HG03342 (cell line): ENCODE data around the gene AP1S2.

ENCODE experiments used
- ATAC-seq: cut with Tn5 transposase; IDR thresholded peaks from one replicate; pipeline ENCODE4 v1.9.1; 2021; ENCODE audit warnings: mild to moderate bottlenecking, moderate library complexity; ENCODE audit not compliant: unreplicated experiment

AP1S2 gene

DNA sequence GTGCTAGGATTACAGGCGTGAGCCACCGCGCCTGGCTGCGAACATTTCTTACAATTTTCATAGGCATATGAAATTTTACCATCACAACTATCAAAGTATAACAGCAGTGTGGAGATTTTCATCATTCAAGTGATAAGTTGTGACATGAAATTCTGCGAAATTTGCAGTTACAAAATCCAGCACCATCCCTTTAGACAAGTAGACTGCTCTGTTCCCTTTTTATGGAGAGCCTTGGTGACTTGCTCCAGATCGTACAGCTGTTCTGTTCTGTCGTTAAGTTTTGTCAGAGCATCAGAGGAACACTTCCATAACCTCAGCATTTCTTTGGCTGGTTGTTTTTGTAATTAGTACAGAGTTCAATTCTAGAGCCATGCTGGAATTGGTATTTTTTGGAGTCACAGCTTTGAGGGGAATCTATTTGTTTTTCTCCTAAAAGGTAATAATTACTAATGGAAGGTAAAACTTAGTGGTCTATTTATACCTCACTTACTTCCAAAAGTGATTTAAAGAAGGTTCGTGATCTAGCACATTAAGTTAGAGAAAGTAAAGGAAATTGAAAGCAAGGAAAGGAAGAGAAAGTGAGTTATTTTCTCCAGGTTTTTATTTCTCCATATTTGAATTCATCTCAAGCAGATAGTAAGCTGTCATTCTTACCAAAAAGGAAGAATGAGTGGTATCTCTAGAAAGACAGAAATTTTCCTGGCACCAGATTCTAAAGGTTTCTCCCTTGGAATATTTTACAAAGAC is 42.2 kb downstream of the AP1S2 start:
- no peak for ATAC-seq

DNA sequence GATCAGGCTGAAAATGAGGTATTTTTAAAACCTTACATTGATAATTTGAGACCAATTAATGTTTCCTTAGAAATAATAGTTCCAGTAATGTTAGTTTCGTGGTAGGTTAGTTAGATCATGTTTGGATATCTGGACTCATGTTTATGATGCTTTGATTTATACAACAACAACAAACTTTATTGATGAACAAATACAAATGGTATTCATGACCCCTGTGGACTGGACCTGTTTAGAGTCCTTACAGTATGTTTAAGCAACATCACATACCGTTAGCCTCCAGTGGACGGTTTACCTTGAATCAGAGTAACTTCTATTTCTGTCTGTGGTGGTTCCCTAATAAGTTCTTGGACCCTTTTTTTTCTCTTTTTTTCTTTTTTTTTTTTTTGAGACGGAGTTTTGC is 46.4 kb downstream of the AP1S2 start:
- no peak for ATAC-seq

DNA sequence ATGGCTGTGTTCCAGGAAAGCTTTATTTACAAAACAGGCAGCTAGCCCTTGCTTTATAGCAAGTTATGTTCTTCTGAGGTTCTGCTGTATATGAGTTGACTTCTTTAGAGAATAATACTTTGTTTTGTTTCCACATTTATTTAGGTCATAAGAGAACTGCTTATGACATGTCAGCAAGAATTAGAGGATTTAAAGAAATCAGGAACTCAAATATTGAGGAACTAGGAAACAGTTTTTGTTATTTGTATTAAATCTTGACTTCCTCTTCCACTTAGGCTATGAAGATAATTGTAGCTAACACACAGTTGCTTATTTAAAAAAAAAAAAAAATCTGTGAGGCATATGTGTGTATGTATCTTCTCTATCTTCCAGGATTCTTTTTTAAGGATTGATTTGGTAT is 50.0 kb downstream of the AP1S2 start:
- ATAC-seq: no peak

DNA sequence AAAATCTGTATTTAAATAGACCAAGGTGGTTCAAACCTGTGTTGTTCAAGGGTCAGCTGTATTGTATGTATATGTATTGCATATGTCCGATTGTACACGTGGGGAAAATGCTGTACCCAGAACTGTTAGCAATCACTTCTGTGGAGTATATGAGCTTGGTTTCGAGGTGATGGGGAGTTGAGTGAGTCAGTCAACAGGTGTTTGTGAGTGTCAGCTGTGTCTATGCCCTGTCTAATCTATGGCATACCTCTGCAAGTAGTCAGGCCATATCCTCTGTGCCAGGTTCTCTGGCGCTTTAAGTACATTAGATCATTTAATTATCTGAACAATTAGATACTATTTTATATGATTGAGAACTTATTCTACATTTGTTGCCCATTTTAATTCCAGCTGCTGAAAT is 56.9 kb downstream of the AP1S2 start:
- no peak for ATAC-seq

DNA sequence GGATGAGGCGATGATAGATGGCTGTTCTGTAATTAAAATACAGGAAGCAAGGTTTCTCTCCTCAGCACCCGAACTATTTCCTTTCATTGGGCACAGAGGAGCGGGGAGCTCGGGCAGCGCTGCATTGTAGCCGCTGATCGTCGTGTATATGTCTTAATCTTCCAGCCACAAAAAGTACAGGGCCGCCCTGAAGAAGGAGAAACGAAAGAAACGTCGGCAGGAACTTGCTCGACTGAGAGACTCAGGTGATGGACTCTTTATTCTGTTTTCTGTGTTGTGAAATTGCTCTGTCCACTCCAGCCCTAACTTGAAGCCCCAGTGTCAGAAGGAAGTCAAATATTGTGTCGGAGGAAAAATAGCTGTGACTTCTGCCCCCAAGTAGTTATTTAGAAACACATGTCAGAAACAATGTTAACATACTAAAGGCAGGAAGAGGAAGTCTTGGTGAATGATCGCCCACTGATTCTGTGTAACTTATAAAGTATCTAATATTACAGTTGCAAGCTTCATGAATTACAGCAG is 63.8 kb downstream of the AP1S2 start:
- peak; percentile 32 for ATAC-seq

DNA sequence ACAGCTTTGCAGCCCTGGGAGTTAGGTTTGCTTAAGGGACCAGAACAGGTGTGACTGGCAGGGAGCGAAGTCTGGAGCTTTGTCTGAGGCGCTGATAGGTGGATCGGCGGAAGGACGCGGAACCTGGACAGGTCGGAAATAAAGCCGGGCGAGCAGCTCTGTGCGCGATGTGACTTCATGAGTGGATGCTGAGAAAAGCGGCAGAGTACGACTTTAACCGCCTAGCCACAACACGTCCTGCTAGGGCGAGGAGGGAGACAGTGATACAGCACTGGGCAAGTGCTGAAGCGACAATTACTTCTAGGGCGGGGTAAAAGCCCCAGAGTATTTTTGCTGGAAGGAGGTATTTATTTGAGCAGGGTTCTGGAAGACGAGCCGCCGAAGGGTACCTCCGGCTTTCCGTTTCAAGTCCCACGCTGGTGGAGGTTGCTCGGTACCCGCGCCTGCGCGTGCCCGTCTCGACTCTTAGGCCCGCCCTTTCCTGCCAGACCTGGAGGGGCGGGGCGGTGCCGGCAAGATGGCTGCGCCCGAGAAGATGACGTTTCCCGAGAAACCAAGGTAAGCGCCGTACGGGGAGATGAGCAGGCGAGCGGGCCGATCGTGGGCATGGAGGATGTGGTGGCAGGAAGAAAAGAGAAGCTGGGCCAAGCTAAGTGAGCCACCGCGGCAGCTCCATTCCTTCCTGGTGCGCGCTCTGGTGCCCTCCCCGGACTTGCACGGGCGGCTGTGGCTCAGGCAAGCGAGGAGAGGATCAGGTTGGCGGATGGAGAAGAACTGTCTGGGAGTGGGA is 64.4 kb downstream of the AP1S2 start, which contains the start of gene ZRSR2:
Gene ZRSR2 (plus strand): TSS at position 506 of the 790 bp plus-strand sequence. CDS start 12 bp downstream, at position 518.
- peak; percentile 87 for ATAC-seq

DNA sequence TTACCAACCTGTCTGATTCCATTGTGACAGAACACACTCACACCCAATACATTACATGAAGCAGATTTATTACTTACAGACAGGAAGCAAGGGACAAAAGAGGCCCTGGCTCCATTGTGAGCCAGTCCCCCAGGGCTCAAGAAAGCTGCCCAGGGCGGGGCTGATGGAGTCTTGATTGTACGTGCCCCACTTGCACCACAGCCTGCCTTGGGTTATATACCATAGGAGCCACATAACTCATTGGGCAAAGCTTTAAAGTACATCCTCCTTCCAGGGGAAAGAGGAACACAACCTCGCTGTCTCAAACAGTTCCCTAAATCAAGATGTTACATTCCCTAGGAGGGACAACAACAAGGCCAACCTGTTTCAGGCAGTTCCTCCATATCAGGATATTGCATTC is 67.7 kb downstream of the AP1S2 start:
- ATAC-seq: no peak

DNA sequence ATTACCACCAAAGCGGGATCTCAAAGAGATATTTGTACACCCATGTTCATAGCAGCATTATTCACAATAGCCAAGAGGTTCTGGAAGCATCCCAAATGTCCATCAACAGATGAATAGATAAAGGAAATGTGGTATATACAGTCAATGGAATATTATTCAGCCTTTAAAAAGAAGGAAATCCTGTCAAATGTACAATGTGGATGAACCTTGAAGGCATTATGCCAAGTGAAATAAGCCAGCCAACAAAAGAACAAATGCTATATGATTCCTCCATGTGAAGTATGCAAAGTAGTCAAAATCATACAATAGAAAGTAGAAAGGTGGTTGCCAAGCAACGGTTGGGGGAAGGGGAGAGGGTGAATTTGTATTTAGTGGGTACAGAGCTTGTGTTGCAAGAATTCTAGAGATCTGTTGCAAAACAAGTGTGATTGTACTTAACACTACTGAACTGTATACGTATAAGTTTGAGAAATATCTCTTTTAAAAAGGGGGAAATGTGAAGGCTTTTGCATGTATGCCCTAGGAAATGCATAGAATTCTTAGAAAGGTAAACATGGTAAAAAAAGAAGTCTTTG is 69.3 kb downstream of the AP1S2 start:
- no peak for ATAC-seq

DNA sequence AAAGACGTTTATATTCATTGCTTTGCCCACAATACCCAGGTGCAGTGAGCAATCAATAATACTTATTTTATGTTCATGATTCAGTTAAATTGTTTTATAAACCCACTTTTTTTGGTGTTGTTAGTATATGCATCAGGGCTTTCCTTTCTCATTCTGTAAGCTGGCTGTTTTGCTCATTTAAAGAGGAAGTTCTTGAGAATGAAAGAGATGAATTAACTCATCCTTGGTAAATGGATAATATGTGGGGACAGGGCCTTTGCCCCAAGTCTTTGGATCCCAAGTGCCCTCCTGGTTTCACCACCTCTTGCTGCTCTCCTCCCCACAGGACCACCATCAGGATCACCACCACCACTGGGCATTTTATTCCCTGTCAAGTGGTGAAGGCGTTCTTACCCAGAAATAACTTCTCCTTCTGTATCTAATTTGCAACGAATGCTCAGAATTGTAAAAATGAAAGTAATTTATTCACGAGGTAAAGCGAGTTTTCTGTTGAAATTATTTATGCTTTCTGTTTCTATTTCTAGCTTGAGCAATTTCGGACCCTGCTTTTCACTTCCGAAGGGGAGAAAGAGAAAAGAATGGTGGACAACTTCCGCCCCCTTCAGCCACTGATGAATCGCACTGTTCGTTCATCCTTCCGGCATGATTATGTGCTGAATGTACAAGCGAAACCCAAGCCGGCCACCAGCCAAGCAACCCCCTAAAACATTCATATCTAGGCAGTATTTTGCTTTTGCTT is 72.5 kb downstream of the AP1S2 start:
- peak; percentile 93 for ATAC-seq
